NCI-H446 (cell line): Measurements from ENCODE around the gene DENND2D.

ENCODE experiments used
- DNase-seq, 2 experiments: peaks; one replicate each; lab custom pipeline; 2025; lab: John Stamatoyannopoulos, UW

DENND2D gene

DNA sequence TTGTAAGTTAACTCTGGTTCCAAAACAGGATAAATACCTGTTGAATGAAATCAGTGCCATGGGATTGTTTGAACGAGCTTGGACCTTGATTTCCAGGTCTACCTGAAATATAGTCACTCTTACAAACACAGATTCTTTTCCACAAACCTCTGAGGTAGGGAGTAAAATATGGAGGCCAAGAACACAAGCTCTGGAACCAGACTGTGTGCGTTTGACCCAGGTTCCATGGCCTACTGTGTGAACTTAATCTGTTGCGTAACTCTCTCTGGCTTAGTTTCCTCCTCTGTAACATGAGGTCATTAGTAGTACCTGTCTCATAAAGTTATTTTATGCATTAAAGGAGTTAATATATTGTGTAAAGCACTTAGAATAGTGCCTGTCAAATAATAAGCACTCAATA is 25.1 kb downstream of the DENND2D start:
- no peak for DNase-seq

DNA sequence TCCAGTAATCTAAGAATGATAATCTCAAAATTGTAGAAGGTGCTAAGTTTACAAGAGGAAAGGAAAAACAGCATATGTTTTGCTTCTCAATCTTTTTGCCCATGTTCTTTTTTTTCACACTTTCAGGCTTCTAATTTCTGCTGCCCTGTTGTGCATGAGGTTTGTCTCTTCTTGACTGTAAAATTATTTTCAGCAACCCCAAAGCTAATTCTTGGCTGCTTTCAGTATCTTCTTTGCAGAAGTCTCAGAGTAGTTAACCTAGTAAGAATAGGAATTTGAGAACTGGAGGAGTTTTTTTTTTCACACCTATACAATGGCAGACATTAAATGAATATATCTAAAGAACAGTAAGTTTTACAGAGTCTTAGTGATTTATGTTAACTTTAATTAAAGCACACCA is 26.4 kb downstream of the DENND2D start:
- DNase-seq = no peak

DNA sequence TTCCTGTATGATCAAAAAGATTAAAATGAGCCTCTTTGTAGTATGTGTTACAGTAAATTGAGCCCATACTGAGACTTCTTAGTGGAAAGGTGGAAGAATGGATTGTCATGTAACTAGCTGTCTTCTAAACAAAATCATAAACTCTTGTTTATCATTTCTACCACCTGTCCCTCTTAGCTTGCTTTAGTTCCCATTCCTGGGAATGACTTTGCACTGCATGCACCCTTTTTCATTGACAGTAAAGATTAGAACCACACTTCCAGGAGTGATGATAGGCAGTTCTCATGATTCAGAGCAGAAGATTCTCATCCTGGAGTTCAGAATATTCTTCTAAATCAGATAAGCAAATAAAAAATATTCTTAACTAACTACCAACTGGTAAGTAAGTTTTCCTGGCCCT is 28.0 kb downstream of the DENND2D start:
- DNase-seq = no peak

DNA sequence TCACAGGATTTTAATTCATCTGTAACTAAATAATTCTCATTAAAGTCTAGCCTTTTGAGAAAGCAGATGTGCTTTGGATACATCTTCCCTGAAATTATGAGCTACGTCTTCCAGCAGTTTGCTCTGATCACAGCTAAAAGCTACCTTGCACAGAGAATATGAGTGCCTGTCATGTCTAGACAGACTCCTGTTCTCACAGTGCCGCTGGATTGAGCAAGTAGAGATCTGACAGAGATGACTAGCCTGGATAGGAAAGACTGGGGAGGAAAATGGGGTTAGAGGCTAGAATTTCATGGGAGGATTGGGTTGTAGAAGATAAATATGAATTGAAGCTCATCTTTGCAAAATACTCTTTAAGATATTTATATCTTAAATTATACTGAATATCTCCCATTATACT is 36.3 kb downstream of the DENND2D start:
- DNase-seq = no peak

DNA sequence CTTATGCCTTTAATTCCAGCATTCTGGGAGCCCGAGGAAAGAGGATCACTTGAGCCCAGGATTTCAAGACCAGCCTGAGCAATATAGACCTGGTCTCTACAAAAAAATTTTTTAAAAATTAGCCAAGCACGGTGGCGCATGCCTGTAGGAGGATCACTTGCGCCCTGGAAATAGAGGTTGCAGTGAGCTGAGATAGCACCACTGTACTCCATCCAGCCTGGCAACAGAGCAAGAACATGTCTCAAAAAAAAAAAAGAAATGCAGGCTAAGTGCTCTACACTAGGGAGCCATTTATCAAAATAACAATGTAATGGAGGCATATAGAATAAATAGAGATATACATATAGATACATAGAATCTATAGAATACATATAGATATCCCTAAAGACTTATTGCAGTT is 37.1 kb downstream of the DENND2D start:
- no peak for DNase-seq

DNA sequence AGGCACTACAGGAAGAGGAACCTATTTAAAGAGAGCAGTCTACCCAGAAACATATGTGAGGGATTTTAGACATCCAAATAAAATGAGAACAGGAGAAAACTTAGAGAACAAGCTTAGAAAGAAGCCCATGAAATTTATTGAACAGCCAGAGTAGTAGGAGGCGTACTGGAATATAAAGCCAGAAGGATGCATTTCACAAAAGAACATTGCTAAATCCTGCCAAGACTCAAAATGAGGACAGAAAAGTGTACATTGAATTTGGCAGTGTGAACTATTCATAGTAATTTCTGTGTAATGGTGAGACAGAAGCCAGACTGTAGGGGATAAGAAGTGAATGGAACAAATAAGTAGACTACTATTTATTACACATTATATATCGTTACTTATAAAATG is 38.0 kb downstream of the DENND2D start:
- peak in 1 of 2 experiments; percentile 20 for DNase-seq

DNA sequence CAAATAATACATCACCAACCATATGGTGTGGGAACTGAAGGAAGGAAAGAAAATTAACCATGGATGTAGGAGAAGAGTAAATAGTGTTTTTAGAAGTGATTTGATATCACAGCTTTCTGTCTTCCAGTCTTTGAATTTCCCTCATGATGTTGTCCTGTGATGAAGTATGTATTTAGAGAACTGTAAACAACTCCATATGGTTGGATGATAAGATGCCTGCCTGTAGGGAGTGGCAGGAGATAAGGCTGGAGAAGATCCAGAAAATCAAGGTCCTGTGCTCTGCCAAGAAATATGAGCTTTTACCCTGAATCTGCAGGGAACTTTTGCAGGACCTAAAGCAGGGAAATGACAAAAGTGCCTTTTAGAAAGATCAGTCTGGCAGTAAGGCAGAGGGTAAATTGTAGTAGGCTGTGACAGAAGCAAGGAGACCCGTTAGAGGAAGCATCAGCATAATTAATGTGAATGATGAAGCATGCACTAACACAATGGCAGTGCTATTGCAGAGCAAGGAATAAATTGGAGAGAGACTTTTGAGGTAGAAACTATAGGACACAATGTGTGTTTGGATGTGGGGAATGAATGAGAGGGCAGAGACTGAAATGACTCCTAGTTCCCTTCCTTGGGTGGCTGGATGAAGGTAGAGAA is 38.5 kb downstream of the DENND2D start:
- peak; percentile 6 to 37 for DNase-seq

DNA sequence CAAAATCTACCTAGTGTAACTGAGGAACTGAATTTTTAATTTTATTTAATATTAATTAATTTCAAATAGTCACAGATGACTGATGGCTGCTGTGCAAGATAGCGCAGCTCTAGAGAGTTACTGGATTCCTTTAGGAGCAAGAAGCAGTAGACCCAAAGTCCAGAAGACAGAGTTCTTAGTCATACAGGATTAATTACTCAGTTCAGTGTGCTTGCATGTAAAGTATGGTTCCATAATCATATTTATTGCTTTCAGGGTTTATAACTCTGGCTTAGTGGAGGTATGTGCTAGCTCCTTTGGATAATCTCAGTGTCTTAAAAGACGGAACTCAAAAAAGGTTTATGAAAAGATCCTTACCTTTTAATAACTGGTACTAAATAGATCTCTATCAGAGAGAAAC is 43.0 kb downstream of the DENND2D start:
- no peak for DNase-seq

DNA sequence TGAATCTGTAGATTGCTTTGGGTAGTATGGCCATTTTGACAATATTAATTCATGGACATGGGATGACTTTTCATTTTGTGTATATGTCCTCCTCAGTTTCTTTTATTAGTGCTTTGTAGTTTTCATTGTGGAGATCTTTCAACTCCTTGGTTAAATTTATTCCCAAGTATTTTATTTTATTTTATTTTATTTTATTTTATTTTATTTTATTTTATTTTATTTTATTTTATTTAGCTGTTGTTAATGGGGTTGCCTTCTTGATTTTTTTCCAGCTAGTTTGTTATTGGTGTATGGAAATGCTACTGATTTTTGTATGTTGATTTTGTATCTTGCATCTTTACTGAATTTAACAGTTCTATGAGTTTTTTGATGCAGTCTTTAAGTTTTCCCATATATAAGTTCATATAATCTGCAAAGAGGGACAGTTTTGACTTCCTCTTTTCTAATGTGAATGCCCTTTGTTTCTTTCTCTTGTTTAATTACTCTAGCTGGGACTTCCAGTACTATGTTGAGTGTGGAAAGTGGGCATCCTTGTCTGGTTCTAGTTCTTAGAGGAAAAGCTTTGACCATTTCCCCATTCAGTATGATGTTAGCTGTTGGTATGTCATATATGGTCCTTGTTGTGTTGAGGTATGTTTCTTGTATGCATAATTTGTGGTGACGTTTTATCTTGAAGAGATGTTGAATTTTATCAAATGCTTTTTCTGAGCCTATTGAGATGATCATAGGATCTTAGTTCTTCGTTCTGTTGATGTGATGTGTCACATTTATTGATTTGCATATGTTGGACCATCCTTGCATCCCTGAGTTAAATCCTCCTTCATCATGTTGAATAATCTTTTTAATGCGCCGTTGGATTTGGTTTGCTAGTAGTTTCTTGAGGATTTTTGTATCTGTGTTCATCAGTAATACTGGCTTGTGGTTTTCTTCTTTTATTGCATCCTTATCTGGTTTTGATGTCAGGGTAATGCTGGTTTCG is 46.1 kb downstream of the DENND2D start:
- DNase-seq = no peak

DNA sequence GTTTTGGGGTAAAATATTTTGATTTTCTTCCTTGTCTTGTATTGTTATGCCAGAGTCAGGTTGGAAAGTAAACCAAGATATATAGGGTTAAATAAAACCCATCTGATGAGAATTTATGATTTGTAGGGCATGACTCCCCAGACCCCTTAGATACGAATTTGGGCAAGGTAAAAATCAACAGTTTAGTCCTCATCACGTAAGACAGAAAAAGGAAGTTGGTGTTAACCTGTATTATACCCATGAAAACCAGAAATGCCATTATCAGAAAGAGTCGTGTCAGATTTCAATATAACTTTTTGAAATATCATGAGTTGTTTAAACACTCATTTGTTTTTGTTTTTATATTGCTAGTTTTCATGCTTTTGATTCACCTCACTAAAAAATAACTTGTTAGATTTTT is 48.6 kb downstream of the DENND2D start:
- no peak for DNase-seq

DNA sequence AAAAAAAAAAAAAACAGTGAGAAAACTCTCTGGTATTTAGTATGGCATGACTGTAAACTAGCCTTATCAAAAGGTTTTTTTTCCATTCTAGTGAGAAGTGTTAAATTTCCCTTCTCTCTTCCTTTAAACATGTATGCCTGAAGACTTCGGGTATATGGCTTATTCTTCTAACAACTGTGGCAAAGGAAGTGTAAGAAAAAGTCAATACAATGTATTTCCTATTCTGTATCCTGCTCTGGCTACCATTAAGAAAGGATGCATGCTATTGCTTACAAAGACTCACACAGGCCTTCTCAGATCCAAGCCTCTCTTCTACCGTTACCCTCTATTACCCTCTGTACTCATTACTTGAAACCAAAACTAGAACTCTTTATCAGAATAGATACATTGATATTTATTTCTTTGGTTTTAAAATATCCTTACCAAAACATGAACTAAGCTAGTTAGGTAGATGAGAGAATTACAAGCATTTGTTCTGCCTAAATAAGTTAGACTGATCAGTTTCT is 52.0 kb downstream of the DENND2D start:
- no peak for DNase-seq

DNA sequence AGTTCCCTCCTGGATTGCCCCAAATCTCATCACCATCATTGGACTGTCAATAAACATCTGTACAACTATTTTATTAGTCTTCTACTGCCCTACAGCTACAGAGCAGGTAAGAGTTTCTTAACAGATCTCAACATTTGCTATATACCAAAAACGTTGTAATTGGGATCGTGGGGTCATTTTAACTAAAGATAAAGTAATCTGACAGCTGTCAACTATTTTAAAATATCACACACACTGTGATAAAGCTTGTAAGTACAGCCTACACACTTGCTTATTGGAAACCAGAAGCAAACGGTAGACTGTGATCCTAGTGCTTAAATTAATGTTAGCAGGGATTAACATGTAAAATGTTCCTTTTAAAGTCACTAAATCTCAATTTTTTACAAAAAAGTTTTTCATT is 52.5 kb downstream of the DENND2D start:
- no peak for DNase-seq

DNA sequence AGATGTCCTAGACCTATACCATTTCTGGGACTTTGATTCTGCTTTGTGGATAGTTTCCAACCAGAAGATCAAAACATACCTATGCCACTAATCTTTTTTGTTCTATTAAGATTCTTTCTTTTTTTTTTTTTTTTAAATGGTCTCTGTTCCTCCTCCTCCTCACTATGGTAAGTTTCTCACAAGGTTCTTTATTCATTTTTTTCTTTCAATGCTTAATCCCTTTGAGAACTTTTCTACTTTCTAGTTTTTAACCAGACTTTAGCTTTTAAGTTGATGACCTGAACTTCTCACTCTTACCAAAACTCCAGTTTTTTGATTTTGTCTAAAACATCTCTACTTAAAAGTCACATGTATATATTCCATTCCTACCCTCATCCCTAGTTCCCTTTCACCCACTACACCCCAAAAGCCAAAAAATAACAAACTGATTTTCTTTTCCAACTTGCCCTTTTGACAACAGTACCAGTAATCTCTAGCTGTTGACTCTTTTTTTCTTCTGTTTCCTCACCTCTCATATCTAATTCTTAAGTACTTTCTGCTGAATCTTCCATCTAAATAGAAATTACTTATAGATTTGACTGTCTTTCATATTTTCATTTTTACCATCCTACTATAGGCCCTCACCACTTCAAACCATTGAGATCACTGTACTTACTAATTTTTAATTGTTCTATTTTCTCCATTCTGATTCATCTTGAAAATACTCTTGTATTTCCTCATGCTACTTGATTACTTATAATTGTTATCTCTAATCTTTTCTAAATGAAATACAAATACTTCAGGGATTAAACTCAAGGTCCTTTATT is 54.3 kb downstream of the DENND2D start:
- no peak for DNase-seq

DNA sequence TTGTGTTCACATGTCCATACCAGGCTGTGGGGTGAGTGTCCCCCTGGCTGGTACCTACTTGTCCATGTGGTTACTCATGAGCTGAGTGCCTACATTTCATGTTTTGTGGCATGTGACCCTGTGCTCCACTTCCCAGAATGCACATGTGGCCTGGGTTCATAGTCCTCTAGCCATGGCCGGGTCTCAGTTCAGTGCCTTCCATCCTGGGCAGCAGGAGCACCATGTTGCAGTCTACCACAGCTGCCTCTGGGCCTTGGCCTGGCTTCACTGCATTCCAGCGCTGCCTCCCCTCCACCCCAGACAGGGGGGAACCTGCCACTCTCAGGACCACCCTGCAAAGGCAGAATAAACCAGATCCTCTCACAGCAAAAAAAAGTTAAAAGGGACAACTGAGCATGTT is 54.9 kb downstream of the DENND2D start:
- DNase-seq = no peak

DNA sequence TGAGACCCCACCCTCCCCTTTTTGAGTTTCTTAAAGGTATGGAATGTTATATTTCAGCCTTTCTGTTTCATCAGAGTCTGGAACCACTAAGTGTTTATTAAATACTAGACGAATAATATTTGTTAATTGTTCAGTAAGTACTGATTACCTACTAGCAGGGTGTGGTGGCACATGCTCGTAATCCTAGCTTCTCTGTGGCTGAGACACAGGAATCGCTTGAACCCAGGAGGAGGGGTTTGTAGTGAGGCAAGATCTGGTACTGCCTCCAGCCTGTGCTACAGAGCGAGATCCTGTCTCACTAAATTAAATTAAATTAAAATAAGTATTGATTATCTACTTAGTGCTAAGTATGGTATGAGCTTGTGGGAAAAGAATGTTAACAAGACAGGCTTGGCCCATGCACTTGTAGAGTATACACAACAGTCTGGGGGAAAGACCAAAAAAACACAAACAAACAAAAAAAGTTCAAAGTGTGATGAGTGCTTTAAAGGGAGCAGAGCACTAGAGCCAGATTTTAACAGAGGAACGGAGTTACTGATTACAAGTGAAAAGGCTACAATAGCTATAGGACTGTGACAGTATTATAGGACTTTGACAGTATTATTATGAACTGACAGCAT is 58.0 kb downstream of the DENND2D start:
- no peak for DNase-seq

DNA sequence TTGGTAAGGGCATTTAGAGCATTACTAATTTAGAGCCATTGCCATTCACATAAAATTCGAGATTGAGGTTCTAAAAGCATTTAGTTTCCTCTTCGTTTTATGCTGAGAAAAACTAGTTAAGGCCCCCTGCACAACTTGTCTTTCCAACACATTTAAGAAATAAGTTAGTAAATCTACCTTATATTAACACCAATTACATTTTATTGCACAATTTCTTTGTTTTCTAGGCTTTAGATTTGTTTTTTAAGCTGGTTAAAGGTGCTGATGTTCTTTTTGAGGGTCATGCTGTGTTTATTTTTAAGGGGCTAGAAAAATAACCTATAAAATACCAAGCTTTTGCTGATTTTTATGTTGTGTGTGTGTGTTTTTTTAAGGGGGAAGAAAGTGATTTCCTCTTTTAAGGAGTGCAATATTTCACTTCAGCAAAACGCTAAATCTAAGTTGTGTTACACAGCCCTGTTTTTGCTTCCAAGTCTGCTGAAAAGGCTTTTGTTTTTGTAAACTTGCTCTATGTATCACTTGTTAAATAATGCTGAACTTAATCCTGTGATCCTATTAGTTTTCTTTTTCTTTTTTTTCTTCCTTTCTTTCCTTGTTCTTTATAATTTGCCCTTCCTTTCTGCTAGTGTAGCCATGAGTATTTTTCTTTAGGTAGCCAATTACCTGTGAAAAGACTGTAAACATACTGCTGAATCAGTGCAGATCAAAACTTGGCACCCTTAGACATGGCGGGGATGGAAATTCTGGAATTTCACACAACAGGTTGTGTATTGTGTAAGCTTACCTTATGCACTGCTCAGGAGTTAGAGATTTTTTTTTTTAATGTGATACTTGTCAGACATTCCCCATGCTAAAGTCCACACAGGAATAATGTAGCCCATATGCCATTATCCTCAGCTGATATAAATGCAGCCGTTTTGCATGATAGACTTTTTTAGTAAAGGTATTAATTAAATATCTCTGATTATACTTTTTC is 58.9 kb downstream of the DENND2D start:
- no peak for DNase-seq

DNA sequence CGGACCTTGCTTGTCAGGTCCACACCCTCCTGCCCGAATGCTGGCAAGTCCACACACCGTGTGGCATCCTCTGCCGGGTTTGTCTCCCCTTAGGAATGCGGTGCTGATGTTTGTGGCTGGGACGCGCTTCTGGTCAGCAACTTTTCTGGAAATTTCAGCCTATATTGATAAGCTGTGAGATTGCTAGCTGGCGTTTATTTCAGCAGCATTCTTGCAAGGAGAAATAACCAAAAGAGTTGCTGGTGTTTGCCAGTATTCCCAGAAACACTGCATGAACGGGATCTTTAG is 59.8 kb downstream of the DENND2D start:
- no peak for DNase-seq

DNA sequence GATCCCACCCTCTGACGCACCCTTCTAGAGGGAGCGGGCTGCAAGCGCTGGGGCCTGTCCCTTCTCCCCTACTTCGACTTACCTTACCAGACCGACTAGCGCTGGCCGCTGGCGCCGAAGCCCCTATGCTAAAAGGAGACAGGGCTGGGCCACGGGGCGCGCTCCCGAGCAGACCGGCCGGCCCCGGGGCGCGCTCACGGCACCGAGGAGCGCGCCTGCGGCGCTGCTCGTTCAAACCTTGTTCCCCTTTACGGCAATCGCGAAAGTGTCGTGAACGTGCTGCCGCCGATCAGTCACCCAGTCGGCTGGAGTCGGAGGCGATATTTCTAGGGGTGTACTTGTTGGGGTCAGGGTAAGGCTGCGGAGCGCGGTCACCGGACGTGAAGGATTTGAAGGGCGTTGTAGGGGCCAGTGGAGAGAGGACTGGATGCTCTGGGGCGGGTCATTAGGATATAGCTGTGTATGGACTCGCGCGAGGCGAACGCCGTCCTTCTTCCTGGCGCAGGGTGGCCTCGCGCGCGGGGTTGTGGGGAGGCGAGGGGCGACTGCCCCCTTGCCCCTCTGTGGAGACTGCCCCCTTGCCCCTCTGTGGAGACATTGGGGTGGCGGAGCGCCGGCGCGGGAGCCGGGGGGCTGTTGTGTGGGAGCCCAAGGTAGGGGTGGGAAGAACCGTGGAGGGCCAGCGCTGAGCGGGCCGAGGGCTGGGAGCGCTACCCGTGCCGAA is 60.3 kb downstream of the DENND2D start, which contains the start of the genes CEPT1 and DRAM2:
Gene CEPT1 (plus strand): TSS at position 268 of the 724 bp plus-strand sequence. CDS start 7,492 bp downstream, outside the sequence.
Gene DRAM2 (minus strand): TSS at position 138 of the 724 bp plus-strand sequence. CDS start 8,539 bp downstream, outside the sequence.
- DNase-seq = peak; percentile 87 to 96

DNA sequence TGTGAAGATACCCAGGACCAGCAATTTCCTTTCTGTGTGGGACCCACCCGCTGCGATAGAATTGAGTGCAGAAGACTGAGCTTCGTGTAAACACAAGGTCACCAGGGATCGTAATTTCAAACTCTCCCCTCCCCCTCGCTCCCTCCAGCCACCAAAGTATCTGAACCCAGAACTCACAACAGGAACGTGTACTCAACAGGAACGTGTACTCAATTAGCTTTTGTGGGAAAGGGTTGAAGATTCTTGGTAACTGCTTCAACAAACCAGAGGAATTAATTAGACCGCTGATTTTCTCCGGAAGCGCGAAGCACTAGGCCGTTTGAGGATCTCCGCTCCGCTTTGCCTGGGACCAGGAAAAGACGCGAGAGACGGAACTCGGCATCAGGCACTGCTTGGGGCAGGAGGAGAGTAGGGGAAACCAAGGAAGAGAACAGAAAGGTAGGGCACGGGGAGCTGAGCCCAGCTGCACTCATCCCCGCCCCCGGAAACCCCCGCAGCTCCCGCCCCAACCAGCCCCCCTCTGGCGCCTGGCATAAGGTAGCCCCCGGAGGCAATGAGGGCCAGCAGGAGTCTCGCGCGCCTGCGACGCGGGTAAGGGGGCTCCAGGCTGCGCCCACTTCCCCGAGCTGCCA is 61.0 kb downstream of the DENND2D start:
- DNase-seq = peak; percentile 47 to 77
